ENCODE results near the gene PHF2. TPM values are rescaled to one million over a fixed set of nuclear protein-coding genes. Genes with fewer than 3 reads are reported as not detected.

PHF2 gene
- total and polyA plus RNA-seq, 2 of the 8 experiments (the other 6 are each of a cell fraction or from before 2014, with no cell fraction given) = 3.4 to 9.4 TPM

- H2BK120ac ChIP-seq (replicated peaks; ENCODE audit: low read depth, low read length) = no peak overlapping the region
- H3K23me2 ChIP-seq (ENCODE audit: low read depth, low read length) = no peaks in the 10 kb centered on the region; the same call in 1 of the 2 replicates
- FAIRE-seq = no peak
- H2BK5ac ChIP-seq (ENCODE audit: low read depth, low read length) = no peak overlapping the region
- no peak overlapping the region for H3K4me3 ChIP-seq (ENCODE audit: extremely low read depth in 1 of 4, insufficient read depth in 2 of 4, low read depth in 3 of 4, low read length in 4 of 4)
- H3K79me1 ChIP-seq (ENCODE audit: low read depth, low read length) = no peaks in the 10 kb centered on the region
- no peak overlapping the region for H3K27ac ChIP-seq (ENCODE audit: low read depth, low read length)
- H3K56ac ChIP-seq (replicated peaks; ENCODE audit: insufficient read length, low read depth, low read length) = no peak overlapping the region
- H2AK5ac ChIP-seq (ENCODE audit: low read depth, low read length) = no peak overlapping the region
- ChIA-PET POLR2A (ENCODE audit: partially characterized antibody) (no interaction called here), CTCF (ENCODE audit: partially characterized antibody) (interaction anchor here (0.6 to 1.3 kb wide), 2 partner anchors 10 to 19 kb away, joined by 3 to 5 read pairs; no protein-coding TSS in a partner anchor)
- no peak overlapping the region for H4K8ac ChIP-seq (ENCODE audit: extremely low read depth, insufficient read depth, low read length)
- no peak overlapping the region for H3K4ac ChIP-seq (replicated peaks; ENCODE audit: insufficient read length, low read depth, low read length)
- H3K9ac ChIP-seq (replicated peaks in 1 of 4; ENCODE audit: extremely low read depth in 1 of 4, low read depth in 3 of 4, low read length in 3 of 4) = no peak overlapping the region
- H3K14ac ChIP-seq (ENCODE audit: insufficient read length) = no peak overlapping the region
- H2BK20ac ChIP-seq (ENCODE audit: low read length) = no peak overlapping the region
- no peak overlapping the region for H4K91ac ChIP-seq (replicated peaks; ENCODE audit: insufficient read length, low read length)
- H4K5ac ChIP-seq (ENCODE audit: insufficient read length, low read depth, low read length) = no peak overlapping the region
- no peak overlapping the region for H3K23ac ChIP-seq (ENCODE audit: insufficient read length)
- no peaks in the 10 kb centered on the region for H3K27me3 ChIP-seq (replicated peaks in 1 of 4; ENCODE audit: control insufficient read depth in 3 of 4, extremely low read depth in 1 of 4, insufficient read depth in 3 of 4, low read length in 3 of 4)
- no peak overlapping the region for H2BK12ac ChIP-seq (ENCODE audit: low read depth, low read length)
- no peaks in the 10 kb centered on the region for H3K9me3 ChIP-seq (ENCODE audit: insufficient read depth in 2 of 2, low read depth in 1 of 2, low read length in 1 of 2)
- no peak overlapping the region for H2BK15ac ChIP-seq (ENCODE audit: low read length)
- WGBS, 2 experiments (ENCODE audit: extremely low coverage in 1 of 2, insufficient coverage in 1 of 2, insufficient read length in 1 of 2, insufficient replicate concordance in 2 of 2, low coverage in 1 of 2, low lambda C conversion rate in 2 of 2, missing lambda C conversion rate in 1 of 2) = 92% methylated on average over 14 of the region's 14 CpGs; no CpG with 5 or more reads in 1 of the 2 experiments
- no peak for TF ChIP-seq EGR1 (IDR thresholded peaks at IDR 0.05; ENCODE audit: borderline replicate concordance, low read depth, low read length)
- TF ChIP-seq, protein P1, sequence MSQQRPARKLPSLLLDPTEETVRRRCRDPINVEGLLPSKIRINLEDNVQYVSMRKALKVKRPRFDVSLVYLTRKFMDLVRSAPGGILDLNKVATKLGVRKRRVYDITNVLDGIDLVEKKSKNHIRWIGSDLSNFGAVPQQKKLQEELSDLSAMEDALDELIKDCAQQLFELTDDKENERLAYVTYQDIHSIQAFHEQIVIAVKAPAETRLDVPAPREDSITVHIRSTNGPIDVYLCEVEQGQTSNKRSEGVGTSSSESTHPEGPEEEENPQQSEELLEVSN (IDR thresholded peaks at IDR 0.05) = no peak
- no peak for TF ChIP-seq SP1 (IDR thresholded peaks at IDR 0.05; ENCODE audit: low read depth, low read length)
- no peak for TF ChIP-seq SP4 (IDR thresholded peaks at IDR 0.05; ENCODE audit: low read length)
- no peak for TF ChIP-seq CHD2 (IDR thresholded peaks at IDR 0.05; ENCODE audit: low read length)
- TF ChIP-seq RAD21 (IDR thresholded peaks at IDR 0.05 in 1 of 2, conservative IDR thresholded peaks at IDR 0.05 in 1 of 2; ENCODE audit: low read depth in 2 of 2, low read length in 2 of 2) = no peak
- no peak for TF ChIP-seq TAF1 (IDR thresholded peaks at IDR 0.05; ENCODE audit: low read depth, low read length)
- H3K4me2 ChIP-seq (ENCODE audit: insufficient read depth in 1 of 2, low read depth in 2 of 2, low read length in 2 of 2) = no peak overlapping the region
- H3K18ac ChIP-seq (ENCODE audit: extremely low read depth, low read length) = no peak overlapping the region
- DNase-seq (ENCODE audit: low read depth in 1 of 2, low spot score in 2 of 2) = no peak
- peaks cover 16 to 46% (median 32%) of the 10 kb centered on the region in 4 experiments; a peak in 7 of 8 replicates for H3K36me3 ChIP-seq (ENCODE audit: control insufficient read depth in 2 of 4, insufficient read depth in 4 of 4, low read length in 3 of 4)
- peaks cover 2 to 5% of the 10 kb centered on the region in 2 experiments for H4K20me1 ChIP-seq (replicated peaks in 1 of 2; ENCODE audit: control insufficient read depth in 1 of 2, insufficient read depth in 2 of 2, low read length in 2 of 2)
- H2AFZ ChIP-seq (ENCODE audit: low read length) = no peak overlapping the region
- H3K4me1 ChIP-seq (replicated peaks in 1 of 4; ENCODE audit: control insufficient read depth in 3 of 4, insufficient read depth in 4 of 4, low read length in 3 of 4) = peaks cover 0 to 1% (median 0%) of the 10 kb centered on the region in 4 experiments; a peak in 2 of 7 replicates
- no peaks in the 10 kb centered on the region for H3K79me2 ChIP-seq (ENCODE audit: control insufficient read depth in 1 of 2, insufficient read depth in 2 of 2, low read length in 2 of 2)
Measured at GRCh38 chr9:93558503-93558902, 17.9 kb upstream of the PHF2 start.

All from H1 (cell line).